Activated naive CD4-positive, alpha-beta T cell treated with anti-CD3 and anti-CD28 coated beads, Interleukin-2, amount 10 ng/mL, durations not matched to agents 7 days and 5 days (primary cell): ENCODE measurements around the gene NMRK1.

Experiments used
- CTCF ChIA-PET: fragments of 350-600 bp; sonication (Branson Sonifier 250); formaldehyde crosslinking; loops from one replicate; lab custom pipeline; 2021; ENCODE audit warnings: antibody characterized with exemption; lab: Charles Lee
- DNase-seq: peaks from one replicate; pipeline ENCODE4 v3.0.0-alpha.2; 2020
- H3K27ac Mint-ChIP-seq: one replicate; pipeline ENCODE4 v1.8.0; 2021; ENCODE audit warnings: mild to moderate bottlenecking, moderate library complexity, mixed read lengths
- H3K27me3 Mint-ChIP-seq: one replicate; pipeline ENCODE4 v1.8.0; 2021; ENCODE audit warnings: mild to moderate bottlenecking, mixed read lengths
- H3K36me3 Mint-ChIP-seq: one replicate; pipeline ENCODE4 v1.8.0; 2021; ENCODE audit warnings: mixed read lengths
- H3K4me1 Mint-ChIP-seq: one replicate; pipeline ENCODE4 v1.8.0; 2021; ENCODE audit warnings: mixed read lengths
- H3K4me3 Mint-ChIP-seq: one replicate; pipeline ENCODE4 v1.8.0; 2021; ENCODE audit warnings: mild to moderate bottlenecking, moderate library complexity, mixed read lengths
- H3K9me3 Mint-ChIP-seq: one replicate; pipeline ENCODE4 v1.8.0; 2021; ENCODE audit warnings: mixed read lengths

Gene NMRK1

DNA sequence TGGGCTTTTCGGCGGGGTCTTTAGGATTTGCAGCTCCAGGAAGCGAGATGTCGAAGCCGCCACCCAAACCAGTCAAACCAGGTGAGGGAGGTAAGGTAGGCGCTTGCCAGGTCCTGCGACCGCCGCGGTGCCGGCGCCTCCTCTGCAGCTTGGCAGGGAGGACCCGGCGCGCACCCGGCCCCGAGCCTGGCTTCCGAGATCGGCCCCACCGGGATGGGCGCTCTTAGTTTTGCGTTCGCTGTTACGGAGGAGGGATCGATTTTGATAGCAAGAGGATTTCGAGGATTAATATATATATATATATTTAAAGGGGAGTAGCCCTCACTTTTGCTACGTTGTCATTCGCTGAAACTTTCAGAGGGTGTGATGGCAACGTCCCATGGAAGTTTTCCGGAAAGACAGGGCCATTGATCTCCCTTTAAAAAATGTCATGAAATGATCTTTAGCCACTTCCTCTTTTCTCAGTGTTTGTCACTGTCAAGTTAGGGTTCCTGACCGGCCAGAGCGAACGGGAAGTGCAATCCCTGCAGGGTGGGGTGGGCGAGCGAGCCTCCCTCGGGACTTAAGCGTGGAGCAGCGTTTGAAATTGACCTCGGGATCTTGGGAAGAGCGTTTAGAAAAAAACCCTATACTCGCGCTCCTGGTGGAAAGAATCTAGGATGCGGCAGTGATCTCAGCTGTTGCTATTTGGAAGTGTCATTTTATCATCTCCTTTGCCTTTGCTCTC lies 854 bp upstream of the NMRK1 start:
- Mint-ChIP-seq H3K27me3 (no peaks in the 10 kb centered on the region), H3K36me3 (peaks cover 28% of the 10 kb centered on the region), H3K4me3 (peak overlapping the region; percentile 97), H3K9me3 (no peaks in the 10 kb centered on the region), H3K4me1 (peaks cover 67% of the 10 kb centered on the region), H3K27ac (peak overlapping the region; percentile 91)
- DNase-seq = peak; percentile 50
- CTCF ChIA-PET = interaction anchor here (0.6 to 2.4 kb wide), 6 partner anchors 10 to 316 kb away, joined by 3 to 9 read pairs (median 4); partner anchors contain the start of gene CARNMT1

DNA sequence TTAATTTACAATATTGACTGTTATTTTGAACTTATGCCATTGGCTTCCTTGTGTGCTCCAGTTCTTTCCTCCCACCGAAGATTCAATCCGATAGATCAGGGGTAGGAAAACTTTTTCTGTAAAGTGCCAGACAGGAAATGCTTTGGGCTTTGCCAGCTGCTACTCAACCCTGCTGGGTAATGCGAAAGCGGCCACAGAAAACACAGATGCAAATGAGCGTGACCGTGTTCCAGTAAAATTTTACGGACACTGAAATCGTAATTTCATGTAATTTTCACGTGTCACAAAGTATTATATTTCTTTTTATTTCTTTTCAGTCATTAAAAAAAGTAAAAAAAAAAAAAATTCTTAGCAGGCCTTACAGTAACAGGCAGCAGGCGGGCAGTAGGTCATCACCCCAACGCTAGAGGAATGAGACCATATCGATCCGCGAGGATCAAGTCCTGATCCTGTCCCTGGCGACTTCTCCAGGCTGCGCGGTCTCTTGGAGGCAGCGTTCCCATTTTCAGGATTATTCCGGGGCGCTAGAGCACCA lies 599 bp downstream of the NMRK1 start:
- DNase-seq = peak; percentile 70
- CTCF ChIA-PET = interaction anchor here (0.6 to 2.4 kb wide), 10 partner anchors 9 to 1215 kb away, joined by 3 to 9 read pairs (median 4); partner anchors contain the start of genes C9orf40 and CARNMT1

GRCh38 chr9:75086541-75087288 lies 1.2 kb downstream of the NMRK1 start:
- H3K36me3 Mint-ChIP-seq = peaks cover 28% of the 10 kb centered on the region
- peak; percentile 40 for DNase-seq
- H3K9me3 Mint-ChIP-seq = no peaks in the 10 kb centered on the region
- CTCF ChIA-PET = interaction anchor here (0.6 to 2.4 kb wide), 10 partner anchors 9 to 1184 kb away, joined by 3 to 9 read pairs (median 4); partner anchors contain the start of genes C9orf40 and CARNMT1
- no peaks in the 10 kb centered on the region for H3K27me3 Mint-ChIP-seq
- peaks cover 64% of the 10 kb centered on the region for H3K4me1 Mint-ChIP-seq
- peak overlapping the region; percentile 97 for H3K27ac Mint-ChIP-seq
- H3K4me3 Mint-ChIP-seq = peak overlapping the region; percentile 97

More for the DNA sequence above, 599 bp downstream of the NMRK1 start:
- Mint-ChIP-seq H3K36me3 (peaks cover 27% of the 10 kb centered on the region), H3K4me3 (peak overlapping the region; percentile 97), H3K9me3 (no peaks in the 10 kb centered on the region), H3K27me3 (no peaks in the 10 kb centered on the region), H3K4me1 (peaks cover 70% of the 10 kb centered on the region), H3K27ac (peak overlapping the region; percentile 97)

DNA sequence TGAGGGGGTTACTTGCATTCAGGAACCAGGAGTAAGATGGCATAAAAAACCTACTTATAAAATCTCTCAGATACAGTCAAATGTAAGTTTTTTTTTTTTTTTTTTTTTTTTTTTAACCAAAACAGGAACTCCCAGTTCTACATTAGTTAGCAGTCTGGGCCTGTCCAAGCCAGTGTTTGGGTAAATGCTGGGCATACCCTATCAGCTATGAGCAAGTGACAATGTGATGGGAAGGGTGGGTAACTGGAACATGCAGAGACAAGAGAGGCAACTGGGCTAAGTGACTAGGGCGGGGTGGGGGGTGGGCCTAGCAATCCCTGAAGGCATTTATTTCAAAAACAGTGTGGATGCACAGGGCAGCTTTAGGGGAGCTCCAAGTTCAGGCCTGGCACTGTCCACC lies 2.3 kb downstream of the NMRK1 start:
- Mint-ChIP-seq H3K36me3 (peaks cover 30% of the 10 kb centered on the region), H3K27ac (peak overlapping the region; percentile 75), H3K4me3 (peak overlapping the region; percentile 58), H3K9me3 (no peaks in the 10 kb centered on the region), H3K27me3 (no peaks in the 10 kb centered on the region), H3K4me1 (peaks cover 55% of the 10 kb centered on the region)
- DNase-seq = no peak
- CTCF ChIA-PET = interaction anchor here (0.9 to 2.4 kb wide), 7 partner anchors 8 to 312 kb away, joined by 3 to 9 read pairs (median 5); partner anchors contain the start of gene C9orf40

DNA sequence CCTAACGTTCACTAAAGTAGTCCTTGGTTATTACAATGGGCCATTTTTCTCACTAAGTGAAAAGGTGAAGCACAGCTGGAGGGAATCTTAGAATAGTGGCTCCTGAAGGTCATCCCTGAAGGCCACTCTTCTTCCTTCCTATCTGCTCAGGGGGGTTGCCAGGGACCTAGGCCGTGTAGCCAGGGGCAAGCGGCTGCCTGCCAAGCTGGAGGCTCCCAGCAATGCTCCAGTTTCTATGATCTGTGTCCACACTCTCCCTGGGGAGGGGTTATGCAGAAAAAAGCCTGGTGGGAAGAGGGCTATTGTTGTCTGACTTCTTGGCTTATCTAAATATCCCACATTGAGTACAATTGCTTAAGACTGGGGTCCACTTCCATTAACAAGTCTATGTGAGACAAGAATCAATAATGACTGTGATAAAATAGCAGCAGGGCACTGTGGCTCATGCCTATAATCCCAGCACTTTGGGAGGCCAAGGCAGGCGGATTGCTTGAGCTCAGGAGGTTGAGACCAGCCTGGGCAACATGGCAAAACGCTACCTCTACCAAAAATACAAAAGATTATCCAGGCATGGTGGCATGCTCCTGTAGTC lies 3.8 kb downstream of the NMRK1 start:
- Mint-ChIP-seq H3K9me3 (no peaks in the 10 kb centered on the region), H3K4me3 (no peak overlapping the region), H3K27me3 (no peaks in the 10 kb centered on the region), H3K4me1 (peaks cover 42% of the 10 kb centered on the region), H3K27ac (no peak overlapping the region), H3K36me3 (peaks cover 38% of the 10 kb centered on the region)
- CTCF ChIA-PET = no interaction called here
- no peak for DNase-seq

- DNase-seq = peak; percentile 36
- CTCF ChIA-PET = interaction anchor here (1.1 kb wide), 1 partner anchor 306 kb away, joined by 3 read pairs; no protein-coding TSS in a partner anchor
- H3K27me3 Mint-ChIP-seq = no peaks in the 10 kb centered on the region
- H3K4me1 Mint-ChIP-seq = peaks cover 40% of the 10 kb centered on the region
- no peaks in the 10 kb centered on the region for H3K9me3 Mint-ChIP-seq
- no peak overlapping the region for H3K27ac Mint-ChIP-seq
- no peak overlapping the region for H3K4me3 Mint-ChIP-seq
- peaks cover 35% of the 10 kb centered on the region for H3K36me3 Mint-ChIP-seq
Measured at GRCh38 chr9:75083188-75083970, 4.6 kb downstream of the NMRK1 start.

GRCh38 chr9:75081632-75082031 lies 6.3 kb downstream of the NMRK1 start:
- Mint-ChIP-seq H3K36me3 (peaks cover 35% of the 10 kb centered on the region), H3K9me3 (no peaks in the 10 kb centered on the region), H3K27me3 (no peaks in the 10 kb centered on the region), H3K4me1 (peaks cover 38% of the 10 kb centered on the region), H3K27ac (no peak overlapping the region), H3K4me3 (no peak overlapping the region)
- no peak for DNase-seq
- CTCF ChIA-PET = no interaction called here

- no peak for DNase-seq
- Mint-ChIP-seq H3K27me3 (no peaks in the 10 kb centered on the region), H3K9me3 (no peaks in the 10 kb centered on the region), H3K27ac (no peak overlapping the region), H3K4me3 (no peak overlapping the region), H3K36me3 (peaks cover 30% of the 10 kb centered on the region), H3K4me1 (peaks cover 29% of the 10 kb centered on the region)
- CTCF ChIA-PET = interaction anchor here (5.9 kb wide), 1 partner anchor 297 kb away, joined by 74 read pairs; no protein-coding TSS in a partner anchor
Measured at GRCh38 chr9:75072895-75073294, 15.1 kb downstream of the NMRK1 start.

DNA sequence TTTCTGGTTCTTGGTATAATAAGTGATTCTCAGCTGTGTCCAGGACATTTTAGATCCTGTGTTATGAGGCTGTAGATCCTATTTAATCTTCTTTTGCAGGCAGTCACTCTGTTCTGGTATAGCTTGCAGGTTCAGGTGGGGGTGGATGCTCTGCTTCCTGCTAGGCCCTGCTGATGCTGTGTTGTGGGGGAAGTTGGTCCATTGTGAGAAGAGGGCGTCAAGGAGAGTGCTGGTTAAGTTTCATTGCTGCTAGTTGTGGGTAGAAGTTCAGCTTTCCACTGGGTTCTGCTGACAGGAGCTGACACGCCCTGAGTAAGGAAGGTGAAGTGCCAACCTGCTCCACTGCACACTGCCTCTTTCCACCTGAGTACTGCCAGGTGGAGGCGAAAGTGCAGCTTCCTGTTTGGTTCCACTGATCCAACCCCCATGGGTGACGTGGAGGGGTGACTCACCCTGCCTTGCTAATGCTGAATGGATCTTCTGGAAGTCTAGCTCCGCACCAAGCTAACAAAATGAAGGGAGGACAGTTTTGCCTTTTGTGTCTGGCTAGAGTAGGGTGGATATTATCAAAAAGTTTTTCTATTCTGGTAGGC lies 16.3 kb downstream of the NMRK1 start:
- Mint-ChIP-seq H3K36me3 (peaks cover 39% of the 10 kb centered on the region), H3K27ac (peak overlapping the region; percentile 54), H3K4me1 (peaks cover 26% of the 10 kb centered on the region), H3K4me3 (no peak overlapping the region), H3K27me3 (no peaks in the 10 kb centered on the region), H3K9me3 (no peaks in the 10 kb centered on the region)
- CTCF ChIA-PET = interaction anchor here (0.6 to 1.2 kb wide), 5 partner anchors 44 to 298 kb away, joined by 3 to 5 read pairs (median 4); partner anchors contain the start of genes C9orf40 and CARNMT1
- DNase-seq = peak; percentile 75

DNA sequence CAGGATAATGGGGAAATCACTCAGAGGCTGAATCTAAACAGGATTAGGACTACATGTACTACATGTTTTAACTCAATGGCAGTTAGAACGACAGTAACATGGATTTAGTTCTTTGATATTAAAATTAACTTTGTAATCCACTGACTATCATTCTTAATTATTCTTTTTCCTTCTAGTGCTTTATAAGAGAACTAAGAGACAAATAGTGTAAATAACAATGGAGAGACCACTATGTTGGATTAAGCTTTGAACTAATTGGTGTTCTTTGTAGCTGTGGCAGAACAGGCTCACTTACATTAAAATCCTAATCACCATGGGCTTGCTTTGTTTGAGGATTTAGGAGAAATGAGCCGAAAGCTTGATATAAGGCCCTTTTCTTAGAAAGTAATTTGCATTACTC lies 18.8 kb downstream of the NMRK1 start:
- peaks cover 46% of the 10 kb centered on the region for H3K36me3 Mint-ChIP-seq
- CTCF ChIA-PET = interaction anchor here (1.6 kb wide), 1 partner anchor 292 kb away, joined by 4 read pairs; no protein-coding TSS in a partner anchor

DNA sequence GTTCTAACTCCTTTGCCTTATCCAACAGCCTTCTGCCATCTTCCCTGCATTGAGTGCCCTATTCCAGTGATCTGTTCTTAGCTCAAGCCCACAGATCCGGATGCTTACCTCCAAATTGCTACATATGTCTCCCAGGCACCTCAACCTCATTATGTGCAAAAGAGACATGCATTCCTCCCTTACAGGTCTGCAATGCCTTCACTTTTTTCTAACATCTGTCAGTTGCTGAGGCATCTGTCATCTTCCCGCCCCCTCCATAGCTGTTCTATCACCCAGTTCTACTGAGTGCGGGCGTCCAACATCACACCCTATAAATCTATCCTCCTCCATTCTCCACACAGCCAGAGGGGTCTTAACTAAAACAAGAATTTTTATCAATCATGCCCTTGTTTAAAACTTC lies 20.1 kb downstream of the NMRK1 start:
- no peak for DNase-seq
- Mint-ChIP-seq H3K27me3 (no peaks in the 10 kb centered on the region), H3K4me3 (no peak overlapping the region), H3K27ac (no peak overlapping the region), H3K36me3 (peaks cover 45% of the 10 kb centered on the region), H3K4me1 (peaks cover 25% of the 10 kb centered on the region), H3K9me3 (no peaks in the 10 kb centered on the region)
- CTCF ChIA-PET = interaction anchor here (0.6 to 1.3 kb wide), 2 partner anchors 40 to 296 kb away, joined by 3 to 4 read pairs; partner anchors contain the start of gene CARNMT1

More for the DNA sequence above, 18.8 kb downstream of the NMRK1 start:
- Mint-ChIP-seq H3K27ac (no peak overlapping the region), H3K27me3 (no peaks in the 10 kb centered on the region), H3K4me1 (peaks cover 26% of the 10 kb centered on the region), H3K9me3 (no peaks in the 10 kb centered on the region), H3K4me3 (no peak overlapping the region)
- DNase-seq = no peak

DNA sequence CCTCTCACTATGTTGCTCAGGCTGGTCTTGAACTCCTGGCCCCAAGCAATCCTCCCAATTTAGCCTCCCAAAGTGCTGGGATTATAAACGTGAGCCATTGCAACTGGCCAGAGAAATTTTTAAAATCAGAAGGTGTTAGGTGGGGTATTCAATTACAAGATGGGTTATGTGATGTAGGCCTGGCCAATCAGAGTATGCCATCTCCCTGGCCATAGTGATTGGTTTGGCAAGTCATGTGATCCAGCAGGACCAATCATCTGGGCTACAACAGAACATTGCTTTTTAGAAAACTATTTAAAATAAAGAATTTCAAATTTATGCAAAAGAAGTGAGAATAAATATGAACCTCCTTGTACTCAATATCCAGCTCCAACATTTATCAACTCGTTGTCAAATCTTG lies 22.4 kb downstream of the NMRK1 start:
- no peaks in the 10 kb centered on the region for H3K9me3 Mint-ChIP-seq
- no peaks in the 10 kb centered on the region for H3K27me3 Mint-ChIP-seq
- peaks cover 9% of the 10 kb centered on the region for H3K4me1 Mint-ChIP-seq
- DNase-seq = no peak
- H3K27ac Mint-ChIP-seq = no peak overlapping the region
- CTCF ChIA-PET = interaction anchor here (0.6 to 2.5 kb wide), 2 partner anchors 291 to 314 kb away, joined by 3 to 10 read pairs; no protein-coding TSS in a partner anchor
- H3K36me3 Mint-ChIP-seq = peaks cover 45% of the 10 kb centered on the region
- no peak overlapping the region for H3K4me3 Mint-ChIP-seq
